SW 1271 (cell line): Measurements from ENCODE around the gene FUOM.

ENCODE experiments used
- DNase-seq, 2 experiments: peaks; one replicate each; lab custom pipeline; 2025; lab: John Stamatoyannopoulos, UW

FUOM gene

GRCh38 chr10:133357285-133358161, at the start of gene FUOM:
Gene FUOM (minus strand): TSS chr10:133358019. CDS start chr10:133358007, 12 bp downstream.
- DNase-seq, result peak in 1 of 2 experiments; percentile 37

- DNase-seq, result no peak
Observed at GRCh38 chr10:133405844-133406527, 48.2 kb upstream of the FUOM start.

- peak in 1 of 2 experiments; percentile 5 for DNase-seq
Observed at GRCh38 chr10:133405272-133405671, 47.5 kb upstream of the FUOM start.

GRCh38 chr10:133403784-133404183, 46.0 kb upstream of the FUOM start:
- no peak for DNase-seq

- DNase-seq, result no peak
Observed at GRCh38 chr10:133403359-133403758, 45.5 kb upstream of the FUOM start.

GRCh38 chr10:133401981-133402725, 44.3 kb upstream of the FUOM start:
- DNase-seq, result no peak

GRCh38 chr10:133401500-133401899, 43.7 kb upstream of the FUOM start:
- DNase-seq, result no peak

GRCh38 chr10:133400624-133401424, 43.0 kb upstream of the FUOM start:
- no peak for DNase-seq

- no peak for DNase-seq
Observed at GRCh38 chr10:133399123-133399601, 41.3 kb upstream of the FUOM start.

GRCh38 chr10:133397938-133398337, 40.1 kb upstream of the FUOM start:
- DNase-seq, result no peak

- DNase-seq, result no peak
Observed at GRCh38 chr10:133396035-133396624, 38.3 kb upstream of the FUOM start.

GRCh38 chr10:133394801-133395221, 37.0 kb upstream of the FUOM start:
- no peak for DNase-seq

GRCh38 chr10:133394064-133394663, 36.3 kb upstream of the FUOM start, which contains the start of gene MTG1:
Gene MTG1 (plus strand): TSS chr10:133394157. CDS start chr10:133394221, 64 bp downstream.
- DNase-seq, result peak; percentile 47 to 73

GRCh38 chr10:133393401-133394063, 35.7 kb upstream of the FUOM start:
- no peak for DNase-seq

- no peak for DNase-seq
Observed at GRCh38 chr10:133391761-133392518, 34.1 kb upstream of the FUOM start.

- no peak for DNase-seq
Observed at GRCh38 chr10:133391249-133391635, 33.4 kb upstream of the FUOM start.

- DNase-seq, result no peak
Observed at GRCh38 chr10:133390597-133391248, 32.9 kb upstream of the FUOM start.

GRCh38 chr10:133388973-133389818, 31.4 kb upstream of the FUOM start:
- no peak for DNase-seq
